Measurements from ENCODE around the gene SORCS3.

The SORCS3 gene

GRCh38 chr10:104614245-104614831 is 26.8 kb upstream of the SORCS3 start:
- peak; percentile 43 for DNase-seq (ENCODE audit: low spot score)
- in situ Hi-C loops (cut with MboI; ENCODE audit: low pct_unique_long_range_greater_than_20kb, low sequenced_read_pairs, unreplicated experiment): no loop called here
- TF ChIP-seq, protein P1, sequence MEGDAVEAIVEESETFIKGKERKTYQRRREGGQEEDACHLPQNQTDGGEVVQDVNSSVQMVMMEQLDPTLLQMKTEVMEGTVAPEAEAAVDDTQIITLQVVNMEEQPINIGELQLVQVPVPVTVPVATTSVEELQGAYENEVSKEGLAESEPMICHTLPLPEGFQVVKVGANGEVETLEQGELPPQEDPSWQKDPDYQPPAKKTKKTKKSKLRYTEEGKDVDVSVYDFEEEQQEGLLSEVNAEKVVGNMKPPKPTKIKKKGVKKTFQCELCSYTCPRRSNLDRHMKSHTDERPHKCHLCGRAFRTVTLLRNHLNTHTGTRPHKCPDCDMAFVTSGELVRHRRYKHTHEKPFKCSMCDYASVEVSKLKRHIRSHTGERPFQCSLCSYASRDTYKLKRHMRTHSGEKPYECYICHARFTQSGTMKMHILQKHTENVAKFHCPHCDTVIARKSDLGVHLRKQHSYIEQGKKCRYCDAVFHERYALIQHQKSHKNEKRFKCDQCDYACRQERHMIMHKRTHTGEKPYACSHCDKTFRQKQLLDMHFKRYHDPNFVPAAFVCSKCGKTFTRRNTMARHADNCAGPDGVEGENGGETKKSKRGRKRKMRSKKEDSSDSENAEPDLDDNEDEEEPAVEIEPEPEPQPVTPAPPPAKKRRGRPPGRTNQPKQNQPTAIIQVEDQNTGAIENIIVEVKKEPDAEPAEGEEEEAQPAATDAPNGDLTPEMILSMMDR (IDR thresholded peaks at IDR 0.05; ENCODE audit: extremely low read depth, insufficient read depth, missing control alignments): peak; percentile 63

DNA sequence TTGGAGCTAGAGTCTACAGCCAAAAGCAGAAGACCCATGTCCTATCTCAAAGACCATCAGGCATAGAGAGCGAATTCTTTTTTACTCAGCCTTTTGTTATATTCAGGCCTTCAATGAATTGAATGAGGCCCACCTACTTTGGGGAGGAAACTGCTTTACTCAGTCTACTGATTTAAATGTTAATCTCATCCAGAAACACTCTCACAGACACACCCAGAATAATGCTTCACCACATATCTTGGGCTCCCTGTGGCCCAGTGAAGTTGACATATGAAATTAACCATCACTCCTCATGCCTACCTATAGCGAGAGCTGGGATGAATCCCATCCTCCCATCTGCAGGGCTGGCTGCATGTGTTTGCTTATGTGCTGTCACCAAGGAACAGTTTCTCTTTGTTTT is 26.0 kb upstream of the SORCS3 start:
- in situ Hi-C loops (cut with MboI; ENCODE audit: low pct_unique_long_range_greater_than_20kb, low sequenced_read_pairs, unreplicated experiment): no loop called here
- no peak for DNase-seq (ENCODE audit: low spot score)
- TF ChIP-seq, protein P1 (IDR thresholded peaks at IDR 0.05; ENCODE audit: extremely low read depth, insufficient read depth, missing control alignments): no peak

DNA sequence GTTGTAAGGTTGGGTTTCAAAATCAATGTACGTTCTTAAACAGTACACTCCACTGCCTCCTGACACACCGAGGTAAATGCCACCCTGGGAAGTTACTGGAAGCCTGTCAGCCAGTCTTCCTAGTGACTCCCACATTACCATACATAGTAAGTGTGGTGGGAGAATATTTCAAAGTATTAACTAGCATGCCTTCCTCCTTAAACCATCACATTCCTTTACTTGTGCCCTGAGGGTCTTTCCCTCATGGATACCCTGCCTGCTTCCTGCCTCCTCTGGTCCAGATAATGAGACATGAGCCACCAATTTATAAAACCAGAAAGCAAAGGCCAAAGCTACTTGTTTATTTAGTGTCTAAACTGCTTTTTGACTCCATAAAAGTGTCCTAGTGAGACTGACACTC is 23.3 kb upstream of the SORCS3 start:
- in situ Hi-C loops (cut with MboI; ENCODE audit: low pct_unique_long_range_greater_than_20kb, low sequenced_read_pairs, unreplicated experiment): no loop called here
- TF ChIP-seq, protein P1 (IDR thresholded peaks at IDR 0.05; ENCODE audit: extremely low read depth, insufficient read depth, missing control alignments): no peak
- no peak for DNase-seq (ENCODE audit: low spot score)

DNA sequence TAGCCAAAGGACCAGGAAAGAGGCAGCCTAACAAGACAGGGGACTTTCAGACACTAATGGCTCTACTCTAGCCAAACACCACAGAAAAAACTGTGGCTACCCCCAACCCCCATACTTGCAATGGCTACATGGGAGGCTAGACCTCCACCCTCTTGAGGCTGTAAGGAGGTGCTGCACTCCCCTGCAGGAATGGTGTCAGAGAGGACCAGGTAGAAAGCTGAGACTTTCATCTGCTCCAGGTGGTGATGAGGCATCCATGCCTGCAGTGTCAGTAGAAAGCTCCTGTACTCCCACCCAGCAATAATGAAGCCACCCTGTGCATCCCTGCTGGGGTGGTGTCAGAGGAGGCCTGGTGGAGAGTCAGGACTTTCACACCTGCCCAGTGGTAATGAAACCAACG is 18.9 kb upstream of the SORCS3 start:
- in situ Hi-C loops (cut with MboI; ENCODE audit: low pct_unique_long_range_greater_than_20kb, low sequenced_read_pairs, unreplicated experiment): no loop called here
- DNase-seq (ENCODE audit: low spot score): no peak
- TF ChIP-seq, protein P1 (IDR thresholded peaks at IDR 0.05; ENCODE audit: extremely low read depth, insufficient read depth, missing control alignments): no peak

- DNase-seq (ENCODE audit: low spot score): no peak
- in situ Hi-C loops (cut with MboI; ENCODE audit: low pct_unique_long_range_greater_than_20kb, low sequenced_read_pairs, unreplicated experiment): no loop called here
- TF ChIP-seq, protein P1 (IDR thresholded peaks at IDR 0.05; ENCODE audit: extremely low read depth, insufficient read depth, missing control alignments): peak; percentile 38
Observed at GRCh38 chr10:104622598-104623209, 18.4 kb upstream of the SORCS3 start.

- in situ Hi-C loops (cut with MboI; ENCODE audit: low pct_unique_long_range_greater_than_20kb, low sequenced_read_pairs, unreplicated experiment): no loop called here
- TF ChIP-seq, protein P1 (IDR thresholded peaks at IDR 0.05; ENCODE audit: extremely low read depth, insufficient read depth, missing control alignments): no peak
- no peak for DNase-seq (ENCODE audit: low spot score)
Observed at GRCh38 chr10:104630731-104631130, 10.4 kb upstream of the SORCS3 start.
